ENCODE results near the gene PHACTR3. TPM values are rescaled to one million over a fixed set of nuclear protein-coding genes. Genes with fewer than 3 reads are reported as not detected.

PHACTR3 gene
- total RNA-seq, 4 donors from 2014 or later = 5.4 to 15.9 (median 10.0) TPM

- no peaks in the 10 kb centered on the region for H3K9me3 ChIP-seq
- no peaks in the 10 kb centered on the region for H3K27me3 ChIP-seq
- no peak overlapping the region for H3K27ac ChIP-seq
- no peaks in the 10 kb centered on the region for H3K36me3 ChIP-seq
- no peaks in the 10 kb centered on the region for H3K4me1 ChIP-seq
- no peak overlapping the region for H3K4me3 ChIP-seq
- 62 to 72% methylated on average over 3 of the region's 3 CpGs for WGBS, 2 donors
- TF ChIP-seq POLR2A (IDR thresholded peaks at IDR 0.05) (no peak), CTCF (IDR thresholded peaks at IDR 0.05) (no peak), EP300 (IDR thresholded peaks at IDR 0.05) (no peak)
- DNase-seq (ENCODE audit: low spot score in 2 of 2) = no peak
Observed at GRCh38 chr20:59692139-59692538, 87.8 kb downstream of the PHACTR3 start.

- H3K27ac ChIP-seq = no peak overlapping the region
- TF ChIP-seq EP300 (IDR thresholded peaks at IDR 0.05) (no peak), POLR2A (IDR thresholded peaks at IDR 0.05) (no peak), CTCF (IDR thresholded peaks at IDR 0.05) (no peak)
- no peaks in the 10 kb centered on the region for H3K4me1 ChIP-seq
- DNase-seq (ENCODE audit: low spot score in 2 of 2) = no peak
- no peaks in the 10 kb centered on the region for H3K9me3 ChIP-seq
- no peaks in the 10 kb centered on the region for H3K36me3 ChIP-seq
- H3K27me3 ChIP-seq = no peaks in the 10 kb centered on the region
- WGBS, 2 donors = 80 to 82% methylated on average over 4 of the region's 4 CpGs
- no peak overlapping the region for H3K4me3 ChIP-seq
Observed at GRCh38 chr20:59693587-59693986, 89.2 kb downstream of the PHACTR3 start.

- Histone ChIP-seq H3K36me3 (no peaks in the 10 kb centered on the region), H3K27me3 (no peaks in the 10 kb centered on the region), H3K4me1 (no peaks in the 10 kb centered on the region), H3K4me3 (no peak overlapping the region), H3K9me3 (no peaks in the 10 kb centered on the region), H3K27ac (no peak overlapping the region)
- no peak for TF ChIP-seq POLR2A (IDR thresholded peaks at IDR 0.05)
- no peak for TF ChIP-seq EP300 (IDR thresholded peaks at IDR 0.05)
- no peak for TF ChIP-seq CTCF (IDR thresholded peaks at IDR 0.05)
- 74 to 84% methylated on average over 5 of the region's 5 CpGs for WGBS, 2 donors
- DNase-seq (ENCODE audit: low spot score in 2 of 2) = no peak
Observed at GRCh38 chr20:59696476-59696875, 92.1 kb downstream of the PHACTR3 start.

- no peak for DNase-seq (ENCODE audit: low spot score in 2 of 2)
- Histone ChIP-seq H3K36me3 (no peaks in the 10 kb centered on the region), H3K4me3 (no peak overlapping the region), H3K4me1 (no peaks in the 10 kb centered on the region), H3K27ac (no peak overlapping the region), H3K9me3 (no peaks in the 10 kb centered on the region), H3K27me3 (no peaks in the 10 kb centered on the region)
- WGBS, 2 donors = 78 to 84% methylated on average over 4 of the region's 4 CpGs
- TF ChIP-seq POLR2A (IDR thresholded peaks at IDR 0.05) = no peak
- TF ChIP-seq CTCF (IDR thresholded peaks at IDR 0.05) = no peak
- no peak for TF ChIP-seq EP300 (IDR thresholded peaks at IDR 0.05)
Observed at GRCh38 chr20:59697068-59697467, 92.7 kb downstream of the PHACTR3 start.

- WGBS, 2 donors = 50 to 55% methylated on average over 1 of the region's 1 CpG
- H3K4me3 ChIP-seq = no peak overlapping the region
- TF ChIP-seq POLR2A (IDR thresholded peaks at IDR 0.05) (no peak), CTCF (IDR thresholded peaks at IDR 0.05) (no peak)
- H3K4me1 ChIP-seq = no peaks in the 10 kb centered on the region
- no peaks in the 10 kb centered on the region for H3K36me3 ChIP-seq
- DNase-seq (ENCODE audit: low spot score in 2 of 2) = no peak
- no peaks in the 10 kb centered on the region for H3K27me3 ChIP-seq
- no peak overlapping the region for H3K27ac ChIP-seq
- H3K9me3 ChIP-seq = no peaks in the 10 kb centered on the region
Observed at GRCh38 chr20:59698598-59698997, 94.3 kb downstream of the PHACTR3 start.

Measured in tibial nerve (tissue), 4 donors.